GM19372 (cell line): ENCODE measurements around the gene YWHAG.
"Not testable (repeated sequence)": the region's sequence is repeated elsewhere in the genome, so short reads cannot be mapped to it uniquely, and the experiment has no call there.

Experiments used
- ATAC-seq: cut with Tn5 transposase; IDR thresholded peaks from one replicate; pipeline ENCODE4 v1.9.1; 2021; ENCODE audit warnings: mild to moderate bottlenecking, low read depth, moderate library complexity; ENCODE audit not compliant: unreplicated experiment

YWHAG gene

DNA sequence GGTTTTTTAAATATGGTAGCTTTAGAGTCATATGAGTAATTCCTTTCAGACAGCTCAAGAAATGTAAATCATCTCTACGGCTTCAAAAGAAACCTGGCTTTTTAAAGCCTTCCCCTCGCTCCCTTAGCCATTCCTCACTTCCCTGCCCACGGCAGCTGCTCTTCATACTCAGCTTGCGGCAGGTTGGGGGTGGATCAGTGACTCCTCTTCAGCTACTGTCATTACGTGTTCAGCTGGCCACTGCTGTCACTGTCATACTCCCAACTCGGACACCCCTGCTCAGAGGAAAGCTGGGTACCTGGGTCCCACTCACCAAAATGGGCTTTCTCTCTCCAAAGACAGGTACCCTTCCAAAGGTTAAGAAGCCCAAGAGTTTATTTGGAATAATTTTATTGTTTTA, 6.6 kb downstream of the YWHAG start:
- no peak for ATAC-seq

- ATAC-seq = no peak
These were observed 7.4 kb downstream of the YWHAG start for GRCh38 chr7:76351372-76351771.

GRCh38 chr7:76349313-76349885, 9.4 kb downstream of the YWHAG start:
- no peak for ATAC-seq

GRCh38 chr7:76347710-76348109, 11.1 kb downstream of the YWHAG start:
- ATAC-seq = no peak

- ATAC-seq = no peak
These were observed 12.0 kb downstream of the YWHAG start for GRCh38 chr7:76346778-76347177.

- no peak for ATAC-seq
These were observed 12.7 kb downstream of the YWHAG start for GRCh38 chr7:76346097-76346496.

- ATAC-seq = no peak
These were observed 14.9 kb downstream of the YWHAG start for GRCh38 chr7:76343931-76344321.

DNA sequence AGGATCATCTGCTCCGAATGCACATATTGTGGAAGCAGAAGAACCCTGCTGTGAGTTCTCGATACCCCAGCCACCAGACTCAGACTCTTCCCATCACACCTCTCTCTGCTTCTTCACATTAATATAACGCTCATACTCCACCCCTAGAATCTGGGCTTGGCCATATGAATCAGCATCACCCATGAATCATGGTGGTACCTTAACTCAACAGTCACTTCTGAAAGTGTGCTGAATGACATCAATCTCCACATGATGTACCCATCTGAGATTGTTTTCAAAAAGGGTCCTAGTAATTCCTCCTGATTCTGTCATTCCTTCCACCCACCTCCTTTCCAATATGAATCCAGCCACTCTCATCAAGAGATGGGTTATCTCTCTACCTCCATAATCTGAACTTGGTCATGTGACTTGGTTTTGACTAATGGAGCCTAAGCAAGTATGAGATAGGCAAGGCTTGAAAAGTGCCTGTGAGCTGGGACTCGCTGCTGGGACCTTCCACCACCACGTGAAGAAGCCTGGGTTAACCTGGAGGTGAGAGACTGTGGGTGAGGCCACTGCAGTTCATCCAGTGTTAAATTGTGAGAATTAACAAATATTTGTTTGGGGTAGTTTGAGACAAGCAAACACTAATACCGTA, 15.4 kb downstream of the YWHAG start:
- no peak for ATAC-seq

DNA sequence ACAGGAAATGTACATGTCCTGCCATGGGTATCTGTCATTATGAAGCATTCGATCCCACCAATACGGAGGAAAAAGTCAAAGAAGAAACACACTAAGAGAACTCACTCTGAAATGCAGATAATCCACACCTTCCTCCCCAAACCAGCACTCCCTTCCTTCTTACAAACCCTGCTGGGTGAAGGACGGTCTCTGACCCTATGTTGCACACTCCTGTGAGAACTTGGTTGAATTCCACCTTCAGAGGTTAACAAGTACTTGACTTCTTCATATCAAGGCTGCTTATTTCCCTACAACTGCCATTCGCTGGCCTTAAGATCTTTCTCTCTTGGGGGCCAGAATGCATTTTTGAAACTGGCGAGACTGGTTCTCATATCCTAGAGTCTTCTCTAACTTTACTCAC, 16.6 kb downstream of the YWHAG start:
- no peak for ATAC-seq

GRCh38 chr7:76340617-76341131, 18.1 kb downstream of the YWHAG start:
- ATAC-seq = no peak

DNA sequence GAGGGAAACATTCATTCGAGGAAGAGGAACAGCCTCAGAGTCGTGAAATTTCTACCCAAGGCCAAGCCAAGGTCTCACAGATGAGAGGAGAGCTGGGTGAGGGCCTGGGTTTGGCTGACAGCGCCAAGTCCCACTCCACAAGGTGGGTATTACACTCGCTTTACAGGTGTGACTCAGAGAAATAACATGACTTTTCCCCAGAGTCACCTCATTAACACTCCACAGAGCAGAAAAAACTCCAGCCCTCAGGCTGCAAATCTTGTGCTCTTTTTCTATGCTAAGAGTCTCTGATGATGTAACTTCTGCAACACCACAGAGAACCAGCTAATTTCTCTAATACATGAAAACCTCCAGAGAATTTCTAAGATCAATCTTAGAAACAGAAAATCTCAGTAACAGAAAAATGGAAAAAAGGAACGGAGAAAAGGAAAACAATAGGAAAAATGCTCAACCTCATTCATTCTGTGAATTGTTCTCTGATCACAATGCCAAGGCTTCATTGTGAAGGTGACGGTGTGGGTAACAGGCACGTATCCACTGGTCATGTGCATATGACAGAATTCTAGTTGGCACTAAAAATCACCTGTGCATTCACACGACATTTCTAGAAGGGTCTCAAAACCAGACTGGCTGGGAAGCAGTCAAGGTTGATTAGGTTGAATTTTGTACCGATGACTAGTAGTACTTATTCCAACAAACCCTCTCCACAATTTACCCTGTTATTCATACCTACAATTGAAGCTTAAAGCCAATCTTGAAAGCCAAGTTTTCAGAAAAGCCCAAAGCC, 20.3 kb downstream of the YWHAG start:
- ATAC-seq = no peak

DNA sequence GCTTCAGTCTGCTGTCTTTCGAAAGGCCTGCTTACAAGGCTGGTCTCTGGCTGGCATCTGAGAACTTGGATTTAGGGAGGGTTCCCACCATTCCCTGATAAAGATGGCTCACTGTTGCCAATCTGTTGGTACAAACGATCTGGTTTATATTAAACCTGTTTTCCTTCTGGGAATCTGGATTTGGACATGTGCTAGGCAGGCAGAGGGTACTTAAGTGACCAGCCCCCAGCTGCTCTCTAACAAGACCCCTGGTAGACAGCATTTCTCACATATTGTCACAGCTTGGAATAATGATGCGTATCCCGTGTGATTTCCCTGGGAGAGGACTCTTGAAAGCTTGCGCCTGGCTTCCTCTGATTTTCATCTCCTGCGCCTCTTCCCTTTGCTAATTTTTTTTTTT, 21.6 kb downstream of the YWHAG start:
- ATAC-seq = no peak

- no peak for ATAC-seq
These were observed 22.7 kb downstream of the YWHAG start for GRCh38 chr7:76336094-76336493.

- ATAC-seq = not testable (repeated sequence)
These were observed 23.4 kb downstream of the YWHAG start for GRCh38 chr7:76335417-76335816.

DNA sequence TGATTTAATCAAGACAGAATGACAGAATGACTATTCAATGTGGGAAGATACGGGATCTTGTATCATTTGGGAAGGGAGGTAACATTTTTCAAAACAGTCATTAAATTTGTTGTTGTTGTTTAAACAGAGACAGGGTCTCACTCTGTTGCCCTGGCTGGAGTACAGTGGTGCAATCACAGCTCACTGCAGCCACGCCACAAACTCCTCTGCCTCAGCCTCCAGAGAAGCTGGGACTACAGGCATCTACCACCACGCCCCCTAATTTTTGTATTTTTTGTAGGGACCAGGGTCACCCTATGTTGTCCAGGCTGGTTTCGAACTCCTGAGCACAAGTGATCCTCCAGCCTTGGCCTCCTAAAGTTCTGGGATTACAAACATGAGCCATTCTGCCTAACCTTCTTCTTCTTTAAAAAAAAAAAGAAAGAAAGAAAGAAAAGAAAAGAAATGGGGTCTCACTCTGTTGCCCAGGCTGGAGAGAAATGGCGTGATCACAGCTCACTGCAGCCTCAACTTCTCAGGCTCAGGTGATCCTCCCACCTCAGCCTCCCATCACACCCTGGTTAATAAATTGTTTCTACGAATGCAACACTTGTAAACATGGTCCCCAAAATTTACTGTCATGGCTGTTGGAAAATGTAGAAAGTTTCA, 24.3 kb downstream of the YWHAG start:
- ATAC-seq = no peak

- no peak for ATAC-seq
These were observed 25.2 kb downstream of the YWHAG start for GRCh38 chr7:76333511-76334101.

GRCh38 chr7:76332078-76332477, 26.7 kb downstream of the YWHAG start:
- ATAC-seq = no peak

GRCh38 chr7:76330673-76331072, 28.1 kb downstream of the YWHAG start:
- ATAC-seq = no peak

GRCh38 chr7:76330261-76330660, 28.5 kb downstream of the YWHAG start:
- no peak for ATAC-seq

GRCh38 chr7:76329479-76329878, 29.3 kb downstream of the YWHAG start:
- no peak for ATAC-seq

GRCh38 chr7:76328389-76328788, 30.4 kb downstream of the YWHAG start:
- ATAC-seq = no peak
